Small intestine (tissue), 16 donors: Measurements from ENCODE around the gene REG3A. TPM values are rescaled to one million over a fixed set of nuclear protein-coding genes. Genes with fewer than 3 reads are reported as not detected.

ENCODE experiments used
- DNase-seq, 2 donors: peaks; one replicate each; pipeline versions ENCODE4 v3.0.0 to v3.0.0-alpha.2; 2013
- FAIRE-seq: peaks from 2 replicates; lab custom pipeline; 2012; peaks lifted over from hg19 to GRCh38; lab: Jason Lieb, UNC
- H3K27ac ChIP-seq, 3 donors: one replicate each; pipeline ENCODE4 v1.5.1; 2013; ENCODE audit warnings: low read length in 2 of 3, mild to moderate bottlenecking in 2 of 3, control low read depth in 1 of 3, inconsistent platforms in 1 of 3, low read depth in 1 of 3, moderate library complexity in 1 of 3
- H3K27me3 ChIP-seq, 3 donors: one replicate each; pipeline ENCODE4 v1.6.1; 2013; ENCODE audit warnings: low read length in 3 of 3, inconsistent platforms in 1 of 3; ENCODE audit not compliant: control insufficient read depth in 3 of 3, insufficient read depth in 3 of 3
- H3K36me3 ChIP-seq, 3 donors: one replicate each; pipeline ENCODE4 v1.6.1; 2013; ENCODE audit warnings: low read length in 3 of 3, inconsistent platforms in 1 of 3, low read depth in 1 of 3, mild to moderate bottlenecking in 1 of 3, moderate library complexity in 1 of 3; ENCODE audit not compliant: control insufficient read depth in 3 of 3, insufficient read depth in 2 of 3
- H3K4me1 ChIP-seq, 3 donors: one replicate each; pipeline ENCODE4 v1.6.1; 2013; ENCODE audit warnings: low read length in 2 of 3, inconsistent platforms in 1 of 3, low read depth in 1 of 3, mild to moderate bottlenecking in 1 of 3, moderate library complexity in 1 of 3; ENCODE audit not compliant: control insufficient read depth in 3 of 3, insufficient read depth in 2 of 3
- H3K4me3 ChIP-seq, 3 donors: one replicate each; pipeline ENCODE4 v1.5.1; 2013; ENCODE audit warnings: low read length in 3 of 3, control low read depth in 1 of 3, inconsistent platforms in 1 of 3, low read depth in 1 of 3, mild to moderate bottlenecking in 1 of 3, moderate library complexity in 1 of 3
- H3K9me3 ChIP-seq, 2 donors: one replicate each; pipeline ENCODE4 v1.6.1; 2013; ENCODE audit warnings: low read depth in 1 of 2, low read length in 1 of 2; ENCODE audit not compliant: control insufficient read depth in 2 of 2, insufficient read depth in 1 of 2
- WGBS, 3 donors: extraction: QIAGEN DNeasy Blood & Tissue Kit; methylation state at CpG; one replicate each; pipeline ENCODE4 v1.1.7; 2013; 5-methylcytosine and 5-hydroxymethylcytosine counted together
- long read RNA-seq, 10 donors: transcript quantifications; one replicate each; lab custom pipeline, GENCODE V29; 2026
- polyA plus RNA-seq, 4 donors: library from polyadenylated mRNA; stranded (reverse) in 3 of 4; unstranded in 1 of 4; fragments of 200-250 nt in 3 of 4; fragments of 120-200 nt in 1 of 4; gene quantifications; one replicate each; pipeline versions ENCODE4 v1.2.1 to v1.2.3, GENCODE V29; 2013
- donor health status: healthy with polysubstance abuse.
- donor health status: control.
- donor health status: control.
- donor health status: Bipolar disorder and iron deficiency.
- donor health status: healthy.

The REG3A gene
- polyA plus RNA-seq = over 10,000 TPM in 1 of 4 donors, 1,000 to 10,000 TPM in 1, 100 to 1,000 TPM in 1, 1 to 10 TPM in 1; 1.5 to 11,127 (median 980) TPM
- long read RNA-seq, donor 1 = 0 reads
- long read RNA-seq, donor 2, partial matches to known transcripts = 0 of 1 reads
- long read RNA-seq, donor 2, other reads (novel, unspliced or antisense) = 0 of 1 reads
- long read RNA-seq, donor 3, partial matches to known transcripts = 0 of 6 reads
- long read RNA-seq, donor 3, other reads (novel, unspliced or antisense) = 0 of 6 reads
- long read RNA-seq, donor 4 = 0 reads
- long read RNA-seq, donor 5 = 0 reads
- long read RNA-seq, donor 6 = 0 reads
- long read RNA-seq, donor 7 = 0 reads
- long read RNA-seq, donor 8 = 0 reads
- long read RNA-seq, donor 9 = 0 reads
- long read RNA-seq, donor 10 = 0 reads

- DNase-seq (no peak), FAIRE-seq (no peak)
- no peaks in the 10 kb centered on the region for H3K36me3 ChIP-seq
- H3K9me3 ChIP-seq = peaks cover 0 to 33% of the 10 kb centered on the region in 2 donors
- peaks cover 0 to 16% (median 0%) of the 10 kb centered on the region in 3 donors for H3K27me3 ChIP-seq
- H3K4me1 ChIP-seq = peaks cover 0 to 3% (median 0%) of the 10 kb centered on the region in 3 donors
- H3K27ac ChIP-seq = no peak within 1 kb of the TSS
- no peak within 1 kb of the TSS for H3K4me3 ChIP-seq
These were observed at the start of gene REG3A for GRCh38 chr2:79159653-79160052. REG3A (minus strand) TSS chr2:79159753; CDS start chr2:79159405, 348 bp downstream.

GRCh38 chr2:79200762-79201161 lies 41.2 kb upstream of the REG3A start:
- no peak overlapping the region for H3K27ac ChIP-seq
- FAIRE-seq = no peak

GRCh38 chr2:79191816-79192215 lies 32.3 kb upstream of the REG3A start:
- WGBS, 3 donors = 78 to 89% (median 85%) methylated on average over 7 of the region's 7 CpGs
- Histone ChIP-seq H3K9me3 (no peaks in the 10 kb centered on the region), H3K27me3 (no peaks in the 10 kb centered on the region), H3K4me1 (no peaks in the 10 kb centered on the region), H3K4me3 (no peak overlapping the region), H3K27ac (no peak overlapping the region), H3K36me3 (no peaks in the 10 kb centered on the region)
- no peak for FAIRE-seq
- DNase-seq = no peak

More at GRCh38 chr2:79200762-79201161, 41.2 kb upstream of the REG3A start:
- Histone ChIP-seq H3K9me3 (no peaks in the 10 kb centered on the region), H3K27me3 (no peaks in the 10 kb centered on the region), H3K36me3 (no peaks in the 10 kb centered on the region), H3K4me1 (no peaks in the 10 kb centered on the region), H3K4me3 (no peak overlapping the region)
- 72 to 83% (median 81%) methylated on average over 1 of the region's 1 CpG for WGBS, 3 donors
- no peak for DNase-seq

GRCh38 chr2:79191081-79191480 lies 31.5 kb upstream of the REG3A start:
- Histone ChIP-seq H3K27me3 (no peaks in the 10 kb centered on the region), H3K4me1 (no peaks in the 10 kb centered on the region), H3K36me3 (no peaks in the 10 kb centered on the region), H3K4me3 (no peak overlapping the region), H3K9me3 (no peaks in the 10 kb centered on the region), H3K27ac (no peak overlapping the region)
- FAIRE-seq (no peak), DNase-seq (peak in 1 of 2 donors; percentile 5)
- WGBS, 3 donors = 80 to 96% (median 93%) methylated on average over 1 of the region's 1 CpG

GRCh38 chr2:79189465-79189864 lies 29.9 kb upstream of the REG3A start:
- H3K4me1 ChIP-seq = no peaks in the 10 kb centered on the region
- WGBS, 3 donors = 38 to 49% (median 44%) methylated on average over 3 of the region's 3 CpGs
- H3K9me3 ChIP-seq = no peaks in the 10 kb centered on the region
- H3K27me3 ChIP-seq = peaks cover 0 to 4% (median 0%) of the 10 kb centered on the region in 3 donors
- H3K36me3 ChIP-seq = no peaks in the 10 kb centered on the region
- FAIRE-seq (no peak), DNase-seq (peak in 1 of 2 donors; percentile 5)
- no peak overlapping the region for H3K4me3 ChIP-seq
- no peak overlapping the region for H3K27ac ChIP-seq

GRCh38 chr2:79181617-79182016 lies 22.1 kb upstream of the REG3A start:
- Histone ChIP-seq H3K9me3 (peaks cover 0 to 12% of the 10 kb centered on the region in 2 donors), H3K4me3 (no peak overlapping the region), H3K27me3 (peaks cover 0 to 6% (median 0%) of the 10 kb centered on the region in 3 donors), H3K36me3 (no peaks in the 10 kb centered on the region), H3K27ac (no peak overlapping the region), H3K4me1 (no peaks in the 10 kb centered on the region)
- DNase-seq (no peak), FAIRE-seq (peak; percentile 15)
- 85 to 98% (median 93%) methylated on average over 2 of the region's 2 CpGs for WGBS, 3 donors

- Histone ChIP-seq H3K27ac (no peak overlapping the region), H3K9me3 (peaks cover 0 to 12% of the 10 kb centered on the region in 2 donors), H3K27me3 (peaks cover 0 to 6% (median 0%) of the 10 kb centered on the region in 3 donors), H3K36me3 (no peaks in the 10 kb centered on the region), H3K4me1 (no peaks in the 10 kb centered on the region), H3K4me3 (no peak overlapping the region)
- no peak for FAIRE-seq
- 54 to 64% (median 56%) methylated on average over 2 of the region's 2 CpGs for WGBS, 3 donors
- no peak for DNase-seq
These were observed 20.5 kb upstream of the REG3A start for GRCh38 chr2:79180092-79180491.

- 77 to 96% (median 93%) methylated on average over 4 of the region's 4 CpGs for WGBS, 3 donors
- FAIRE-seq = no peak
- H3K4me3 ChIP-seq = no peak overlapping the region
- H3K27ac ChIP-seq = no peak overlapping the region
- no peaks in the 10 kb centered on the region for H3K4me1 ChIP-seq
- H3K36me3 ChIP-seq = no peaks in the 10 kb centered on the region
- H3K9me3 ChIP-seq = peaks cover 0 to 12% of the 10 kb centered on the region in 2 donors
- H3K27me3 ChIP-seq = no peaks in the 10 kb centered on the region
- DNase-seq = no peak
These were observed 19.5 kb upstream of the REG3A start for GRCh38 chr2:79179036-79179435.
